NCI-H524 treated with DMSO at 0.1 percent for 48 hours (cell line): ENCODE results near the gene BCL2L1.
A peak's percentile ranks its signal among the peaks of the same experiment; 100 is the strongest.
"Not testable (repeated sequence)": the region's sequence is repeated elsewhere in the genome, so short reads cannot be mapped to it uniquely, and the experiment has no call there.

Source experiments
- DNase-seq: peaks from one replicate; lab custom pipeline; 2025; lab: John Stamatoyannopoulos, UW

BCL2L1 gene

GRCh38 chr20:31722257-31723068, at the start of gene BCL2L1:
BCL2L1 (minus strand) TSS chr20:31722868; CDS start chr20:31722218, 650 bp downstream.
- peak; percentile 31 for DNase-seq

- no peak for DNase-seq
Measured at GRCh38 chr20:31770243-31770642, 47.6 kb upstream of the BCL2L1 start.

GRCh38 chr20:31769681-31770080, 47.0 kb upstream of the BCL2L1 start:
- no peak for DNase-seq

GRCh38 chr20:31767805-31768204, 45.1 kb upstream of the BCL2L1 start:
- no peak for DNase-seq

GRCh38 chr20:31764641-31765305, 42.1 kb upstream of the BCL2L1 start:
- DNase-seq, result no peak

GRCh38 chr20:31760519-31761240, 38.0 kb upstream of the BCL2L1 start:
- no peak for DNase-seq

- no peak for DNase-seq
Measured at GRCh38 chr20:31759836-31760518, 37.3 kb upstream of the BCL2L1 start.

GRCh38 chr20:31758991-31759390, 36.3 kb upstream of the BCL2L1 start:
- DNase-seq, result no peak

GRCh38 chr20:31758521-31758920, 35.9 kb upstream of the BCL2L1 start:
- DNase-seq, result peak; percentile 47

GRCh38 chr20:31757254-31757653, 34.6 kb upstream of the BCL2L1 start:
- no peak for DNase-seq

GRCh38 chr20:31751126-31751525, 28.5 kb upstream of the BCL2L1 start:
- no peak for DNase-seq

- no peak for DNase-seq
Measured at GRCh38 chr20:31749223-31749622, 26.6 kb upstream of the BCL2L1 start.

GRCh38 chr20:31747640-31748039, 25.0 kb upstream of the BCL2L1 start:
- DNase-seq, result no peak

GRCh38 chr20:31747028-31747427, 24.4 kb upstream of the BCL2L1 start:
- not testable (repeated sequence) for DNase-seq

GRCh38 chr20:31746068-31746878, 23.6 kb upstream of the BCL2L1 start:
- no peak for DNase-seq

- DNase-seq, result no peak
Measured at GRCh38 chr20:31740656-31741323, 18.1 kb upstream of the BCL2L1 start.

- no peak for DNase-seq
Measured at GRCh38 chr20:31740208-31740607, 17.5 kb upstream of the BCL2L1 start.

- DNase-seq, result no peak
Measured at GRCh38 chr20:31739550-31739977, 16.9 kb upstream of the BCL2L1 start.

- peak; percentile 95 for DNase-seq
Measured at GRCh38 chr20:31738729-31739549, 16.3 kb upstream of the BCL2L1 start, which contains the start of gene TPX2. TPX2 (plus strand) TSS chr20:31739290; CDS start chr20:31757477, 18,187 bp downstream.

- no peak for DNase-seq
Measured at GRCh38 chr20:31731321-31731717, 8.7 kb upstream of the BCL2L1 start.
